ENCODE data around the gene MARS1. TPM values are rescaled to one million over a fixed set of nuclear protein-coding genes. Genes with fewer than 3 reads are reported as not detected.

MARS1 gene
- total and polyA plus RNA-seq, 9 donors: 82.0 to 99.3 (median 91.0) TPM

DNA sequence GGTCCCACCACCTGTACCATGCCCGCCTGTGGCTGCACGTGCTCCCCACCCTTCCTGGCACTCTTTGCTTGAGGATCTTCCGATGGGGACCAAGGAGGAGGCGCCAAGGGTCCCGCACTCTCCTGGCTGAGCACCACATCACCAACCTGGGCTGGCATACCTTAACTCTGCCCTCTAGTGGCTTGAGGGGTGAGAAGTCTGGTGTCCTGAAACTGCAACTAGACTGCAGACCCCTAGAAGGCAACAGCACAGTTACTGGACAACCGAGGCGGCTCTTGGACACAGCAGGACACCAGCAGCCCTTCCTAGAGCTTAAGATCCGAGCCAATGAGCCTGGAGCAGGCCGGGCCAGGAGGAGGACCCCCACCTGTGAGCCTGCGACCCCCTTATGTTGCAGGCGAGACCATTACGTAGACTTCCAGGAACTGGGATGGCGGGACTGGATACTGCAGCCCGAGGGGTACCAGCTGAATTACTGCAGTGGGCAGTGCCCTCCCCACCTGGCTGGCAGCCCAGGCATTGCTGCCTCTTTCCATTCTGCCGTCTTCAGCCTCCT lies 31.6 kb upstream of the MARS1 start:
- Histone ChIP-seq H3K27ac (ENCODE audit: low read length) (peak overlapping the region; percentile 57), H3K36me3 (ENCODE audit: control insufficient read depth, insufficient read depth, low read length) (no peaks in the 10 kb centered on the region), H3K9me3 (replicated peaks; ENCODE audit: control insufficient read depth, low read depth, low read length) (no peaks in the 10 kb centered on the region), H3K4me1 (ENCODE audit: control insufficient read depth, insufficient read depth, low read length) (peaks cover 57% of the 10 kb centered on the region), H3K4me3 (ENCODE audit: low read length) (no peak overlapping the region), H3K27me3 (ENCODE audit: control insufficient read depth, insufficient read depth, low read length) (peaks cover 11% of the 10 kb centered on the region)
- WGBS (ENCODE audit: insufficient coverage): 46% methylated on average over 12 of the region's 15 CpGs
- no peak for DNase-seq

DNA sequence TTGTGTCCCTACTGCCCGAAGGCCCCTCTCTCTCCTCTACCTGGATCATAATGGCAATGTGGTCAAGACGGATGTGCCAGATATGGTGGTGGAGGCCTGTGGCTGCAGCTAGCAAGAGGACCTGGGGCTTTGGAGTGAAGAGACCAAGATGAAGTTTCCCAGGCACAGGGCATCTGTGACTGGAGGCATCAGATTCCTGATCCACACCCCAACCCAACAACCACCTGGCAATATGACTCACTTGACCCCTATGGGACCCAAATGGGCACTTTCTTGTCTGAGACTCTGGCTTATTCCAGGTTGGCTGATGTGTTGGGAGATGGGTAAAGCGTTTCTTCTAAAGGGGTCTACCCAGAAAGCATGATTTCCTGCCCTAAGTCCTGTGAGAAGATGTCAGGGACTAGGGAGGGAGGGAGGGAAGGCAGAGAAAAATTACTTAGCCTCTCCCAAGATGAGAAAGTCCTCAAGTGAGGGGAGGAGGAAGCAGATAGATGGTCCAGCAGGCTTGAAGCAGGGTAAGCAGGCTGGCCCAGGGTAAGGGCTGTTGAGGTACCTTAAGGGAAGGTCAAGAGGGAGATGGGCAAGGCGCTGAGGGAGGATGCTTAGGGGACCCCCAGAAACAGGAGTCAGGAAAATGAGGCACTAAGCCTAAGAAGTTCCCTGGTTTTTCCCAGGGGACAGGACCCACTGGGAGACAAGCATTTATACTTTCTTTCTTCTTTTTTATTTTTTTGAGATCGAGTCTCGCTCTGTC lies 31.0 kb upstream of the MARS1 start:
- Histone ChIP-seq H3K4me3 (ENCODE audit: low read length) (no peak overlapping the region), H3K27ac (ENCODE audit: low read length) (no peak overlapping the region), H3K36me3 (ENCODE audit: control insufficient read depth, insufficient read depth, low read length) (no peaks in the 10 kb centered on the region), H3K4me1 (ENCODE audit: control insufficient read depth, insufficient read depth, low read length) (peaks cover 58% of the 10 kb centered on the region), H3K27me3 (ENCODE audit: control insufficient read depth, insufficient read depth, low read length) (peaks cover 17% of the 10 kb centered on the region), H3K9me3 (replicated peaks; ENCODE audit: control insufficient read depth, low read depth, low read length) (no peaks in the 10 kb centered on the region)
- whole genome bisulfite sequencing (ENCODE audit: insufficient coverage): 95% methylated on average over 3 of the region's 6 CpGs
- DNase-seq: no peak

DNA sequence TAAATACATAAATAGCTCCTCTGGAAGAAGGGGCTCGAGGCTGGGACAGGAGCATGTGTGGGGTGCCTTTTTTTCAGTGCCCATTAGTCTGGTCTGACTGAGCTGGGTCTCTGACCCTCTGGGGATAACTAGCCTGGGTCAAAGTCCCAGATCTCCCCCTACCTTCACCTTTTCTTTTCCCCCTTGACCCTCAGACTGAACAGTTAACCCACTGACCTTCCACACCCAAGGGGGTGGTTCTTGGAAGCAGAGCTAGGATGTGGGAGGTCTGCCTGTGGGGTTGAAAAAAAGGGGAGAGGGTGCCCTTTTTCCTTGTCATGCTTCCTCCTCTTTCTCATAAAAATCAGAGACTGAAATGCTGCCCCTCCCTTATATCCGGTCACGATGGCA lies 29.2 kb upstream of the MARS1 start:
- peaks cover 61% of the 10 kb centered on the region for H3K4me1 ChIP-seq (ENCODE audit: control insufficient read depth, insufficient read depth, low read length)
- 0% methylated on average over 2 of the region's 3 CpGs for WGBS (ENCODE audit: insufficient coverage)
- H3K4me3 ChIP-seq (ENCODE audit: low read length): peak overlapping the region; percentile 62
- no peak for DNase-seq
- H3K27me3 ChIP-seq (ENCODE audit: control insufficient read depth, insufficient read depth, low read length): peaks cover 20% of the 10 kb centered on the region
- H3K9me3 ChIP-seq (replicated peaks; ENCODE audit: control insufficient read depth, low read depth, low read length): no peaks in the 10 kb centered on the region
- H3K27ac ChIP-seq (ENCODE audit: low read length): peak overlapping the region; percentile 89
- H3K36me3 ChIP-seq (ENCODE audit: control insufficient read depth, insufficient read depth, low read length): peaks cover 2% of the 10 kb centered on the region

DNA sequence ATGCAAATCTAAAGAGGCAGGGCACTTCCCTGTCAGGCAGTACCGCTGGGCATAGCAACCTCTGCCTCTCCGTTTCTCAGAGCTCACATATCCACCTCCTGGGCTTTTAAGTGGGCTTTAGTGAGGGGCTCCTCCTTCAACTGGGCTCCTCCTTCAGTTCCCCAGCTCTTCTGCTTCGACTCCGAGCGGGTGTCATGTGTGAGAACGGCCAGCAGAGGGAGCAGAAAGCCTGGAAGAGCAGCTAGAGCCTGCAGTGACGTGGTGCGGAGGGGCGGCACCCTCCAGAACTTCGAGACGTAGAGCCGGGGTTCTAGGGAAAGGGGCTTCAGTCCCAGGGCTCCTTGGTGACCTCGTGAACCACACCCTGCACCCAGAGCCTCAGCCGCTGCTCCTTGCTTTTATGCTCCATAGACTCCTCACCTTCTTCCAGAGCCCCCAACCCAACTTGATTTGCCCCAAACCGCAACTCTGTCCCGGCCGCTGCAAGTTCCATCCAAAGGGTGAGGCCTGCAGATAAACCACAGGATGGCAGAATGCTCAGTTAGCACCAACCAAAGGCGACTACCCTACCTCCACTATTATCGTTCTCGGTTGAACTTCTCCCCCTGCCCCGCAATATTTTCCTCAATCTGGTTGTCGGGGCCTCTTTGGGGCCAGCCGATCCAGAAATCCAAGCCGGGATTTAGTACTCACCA lies 28.7 kb upstream of the MARS1 start:
- peak overlapping the region; percentile 62 for H3K4me3 ChIP-seq (ENCODE audit: low read length)
- peak overlapping the region; percentile 89 for H3K27ac ChIP-seq (ENCODE audit: low read length)
- WGBS (ENCODE audit: insufficient coverage): 0% methylated on average over 14 of the region's 24 CpGs
- H3K27me3 ChIP-seq (ENCODE audit: control insufficient read depth, insufficient read depth, low read length): peaks cover 20% of the 10 kb centered on the region
- H3K36me3 ChIP-seq (ENCODE audit: control insufficient read depth, insufficient read depth, low read length): peaks cover 2% of the 10 kb centered on the region
- no peaks in the 10 kb centered on the region for H3K9me3 ChIP-seq (replicated peaks; ENCODE audit: control insufficient read depth, low read depth, low read length)
- DNase-seq: peak; percentile 98
- H3K4me1 ChIP-seq (ENCODE audit: control insufficient read depth, insufficient read depth, low read length): peaks cover 65% of the 10 kb centered on the region

DNA sequence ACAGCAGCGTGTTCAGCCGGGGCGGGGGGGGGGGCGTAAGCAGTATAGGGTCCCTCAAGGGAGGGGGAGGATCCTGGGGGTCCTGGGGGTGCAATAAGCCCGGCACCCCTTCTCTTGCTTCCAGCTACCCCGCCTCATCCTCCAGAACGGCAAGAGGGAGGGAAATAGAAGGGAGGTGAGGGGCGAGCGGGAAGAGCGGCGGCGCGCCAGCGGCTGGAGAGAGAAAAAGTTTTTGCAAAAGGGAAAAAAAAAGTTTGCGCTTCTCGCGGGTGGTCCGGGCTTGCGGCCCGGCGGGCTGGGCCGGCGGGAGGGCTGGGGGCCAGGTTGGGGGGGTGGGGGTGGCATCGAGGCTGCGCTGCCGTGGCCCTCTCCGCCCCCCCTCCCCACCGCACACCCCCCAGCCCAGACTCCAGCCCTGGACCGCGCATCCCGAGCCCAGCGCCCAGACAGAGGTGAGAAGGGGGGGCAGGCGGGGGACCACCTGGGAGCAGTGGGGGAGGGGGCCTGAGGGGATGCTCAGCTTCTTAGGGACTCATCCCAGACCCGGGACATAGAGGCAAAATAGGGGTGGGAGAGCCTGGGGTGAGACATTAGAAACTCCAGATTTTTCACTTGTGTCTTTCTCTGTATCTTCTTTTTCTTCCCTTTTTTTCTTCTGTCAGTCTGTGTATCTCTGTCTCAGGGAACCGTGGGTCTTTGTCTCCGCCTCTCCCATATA lies 28.0 kb upstream of the MARS1 start, which contains the start of gene GLI1:
GLI1 (plus strand) TSS at position 36 of the 718 bp plus-strand sequence. CDS start 3,907 bp downstream, outside the sequence.
- no peaks in the 10 kb centered on the region for H3K9me3 ChIP-seq (replicated peaks; ENCODE audit: control insufficient read depth, low read depth, low read length)
- peaks cover 59% of the 10 kb centered on the region for H3K4me1 ChIP-seq (ENCODE audit: control insufficient read depth, insufficient read depth, low read length)
- H3K36me3 ChIP-seq (ENCODE audit: control insufficient read depth, insufficient read depth, low read length): peaks cover 2% of the 10 kb centered on the region
- H3K4me3 ChIP-seq (ENCODE audit: low read length): peak within 1 kb of the TSS; percentile 62
- peak; percentile 51 for DNase-seq
- peak within 1 kb of the TSS; percentile 89 for H3K27ac ChIP-seq (ENCODE audit: low read length)
- WGBS (ENCODE audit: insufficient coverage): 0% methylated on average over 5 of the region's 36 CpGs
- H3K27me3 ChIP-seq (ENCODE audit: control insufficient read depth, insufficient read depth, low read length): peaks cover 20% of the 10 kb centered on the region

DNA sequence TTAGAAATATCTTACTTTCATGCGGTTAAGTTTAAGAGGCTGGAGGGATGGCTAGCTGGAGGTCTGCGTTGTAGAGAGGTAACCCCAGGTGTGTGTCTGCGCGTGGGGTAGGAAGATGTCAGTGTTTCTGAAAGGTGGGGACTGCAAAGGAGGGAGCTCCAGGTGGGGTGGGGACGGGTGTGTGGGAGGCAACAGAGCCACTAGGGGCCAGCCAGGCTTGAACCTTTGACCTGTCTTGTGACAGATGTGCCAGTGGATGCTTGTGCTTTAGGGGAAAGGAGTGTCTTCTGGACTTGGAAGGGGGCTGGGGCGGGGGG lies 27.4 kb upstream of the MARS1 start:
- H3K27ac ChIP-seq (ENCODE audit: low read length): peak overlapping the region; percentile 64
- 0% methylated on average over 6 of the region's 6 CpGs for WGBS (ENCODE audit: insufficient coverage)
- peaks cover 53% of the 10 kb centered on the region for H3K4me1 ChIP-seq (ENCODE audit: control insufficient read depth, insufficient read depth, low read length)
- H3K27me3 ChIP-seq (ENCODE audit: control insufficient read depth, insufficient read depth, low read length): peaks cover 22% of the 10 kb centered on the region
- H3K9me3 ChIP-seq (replicated peaks; ENCODE audit: control insufficient read depth, low read depth, low read length): no peaks in the 10 kb centered on the region
- H3K36me3 ChIP-seq (ENCODE audit: control insufficient read depth, insufficient read depth, low read length): peaks cover 6% of the 10 kb centered on the region
- peak; percentile 28 for DNase-seq
- peak overlapping the region; percentile 62 for H3K4me3 ChIP-seq (ENCODE audit: low read length)

DNA sequence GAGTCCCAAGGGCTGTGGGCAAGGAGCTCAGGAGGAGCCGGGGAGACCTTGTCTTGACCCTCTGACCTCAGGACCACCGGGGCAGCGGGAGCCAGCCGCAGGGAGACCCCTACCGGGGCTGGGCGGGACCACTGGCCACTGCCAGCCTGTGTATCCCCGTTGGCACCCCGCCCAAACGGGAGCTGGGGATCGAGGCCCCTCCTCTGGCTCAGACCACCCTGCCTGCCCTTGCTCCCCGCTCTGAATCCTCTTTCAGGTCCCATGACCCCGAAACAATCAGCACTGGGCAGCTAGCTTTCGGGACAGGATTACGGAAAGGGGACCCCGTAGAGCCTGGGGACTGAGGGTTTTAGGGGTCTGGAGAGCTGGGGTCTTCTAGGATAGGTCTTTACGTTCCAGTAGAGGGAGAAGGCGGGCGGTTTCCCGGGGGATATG lies 27.0 kb upstream of the MARS1 start:
- DNase-seq: peak; percentile 44
- Histone ChIP-seq H3K9me3 (replicated peaks; ENCODE audit: control insufficient read depth, low read depth, low read length) (no peaks in the 10 kb centered on the region), H3K27ac (ENCODE audit: low read length) (peak overlapping the region; percentile 64), H3K36me3 (ENCODE audit: control insufficient read depth, insufficient read depth, low read length) (peaks cover 8% of the 10 kb centered on the region), H3K4me1 (ENCODE audit: control insufficient read depth, insufficient read depth, low read length) (peaks cover 49% of the 10 kb centered on the region), H3K27me3 (ENCODE audit: control insufficient read depth, insufficient read depth, low read length) (peaks cover 22% of the 10 kb centered on the region), H3K4me3 (ENCODE audit: low read length) (peak overlapping the region; percentile 62)
- 0% methylated on average over 12 of the region's 19 CpGs for WGBS (ENCODE audit: insufficient coverage)

DNA sequence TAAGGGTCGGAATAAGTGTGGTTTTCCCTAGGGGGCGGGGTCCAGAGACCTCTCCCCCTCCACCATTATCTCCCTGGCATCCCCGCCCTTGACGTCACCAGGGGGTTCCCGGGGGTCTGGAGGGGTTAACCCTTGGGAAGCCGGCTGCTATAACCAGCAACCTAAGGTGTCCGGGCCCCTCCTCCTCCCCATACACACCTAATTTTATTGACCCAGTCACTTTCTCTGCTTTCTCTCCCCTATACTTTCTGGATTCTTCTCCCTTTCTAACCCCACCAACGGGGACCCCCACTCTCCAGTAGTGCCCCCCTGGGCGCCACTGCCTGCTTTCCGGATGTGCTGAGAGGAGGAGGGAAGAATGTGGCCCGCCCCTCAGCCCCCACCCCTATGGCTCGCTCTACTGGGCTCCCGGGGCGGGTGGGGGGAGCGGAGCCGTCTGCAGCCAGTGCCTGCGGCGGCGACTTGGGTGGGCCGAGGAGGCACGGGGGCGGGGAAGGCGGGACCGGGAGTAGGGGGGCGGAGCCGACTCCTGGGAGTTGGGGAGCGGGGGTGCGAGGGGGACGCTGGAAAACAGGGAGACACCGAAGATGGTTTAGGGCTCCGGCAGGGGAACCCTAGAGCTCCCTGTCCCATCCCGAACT lies 26.5 kb upstream of the MARS1 start:
- DNase-seq: peak; percentile 88
- H3K27me3 ChIP-seq (ENCODE audit: control insufficient read depth, insufficient read depth, low read length): peaks cover 22% of the 10 kb centered on the region
- peaks cover 10% of the 10 kb centered on the region for H3K36me3 ChIP-seq (ENCODE audit: control insufficient read depth, insufficient read depth, low read length)
- WGBS (ENCODE audit: insufficient coverage): 0% methylated on average over 14 of the region's 32 CpGs
- H3K27ac ChIP-seq (ENCODE audit: low read length): peak overlapping the region; percentile 91
- peaks cover 44% of the 10 kb centered on the region for H3K4me1 ChIP-seq (ENCODE audit: control insufficient read depth, insufficient read depth, low read length)
- no peaks in the 10 kb centered on the region for H3K9me3 ChIP-seq (replicated peaks; ENCODE audit: control insufficient read depth, low read depth, low read length)
- H3K4me3 ChIP-seq (ENCODE audit: low read length): peak overlapping the region; percentile 62

DNA sequence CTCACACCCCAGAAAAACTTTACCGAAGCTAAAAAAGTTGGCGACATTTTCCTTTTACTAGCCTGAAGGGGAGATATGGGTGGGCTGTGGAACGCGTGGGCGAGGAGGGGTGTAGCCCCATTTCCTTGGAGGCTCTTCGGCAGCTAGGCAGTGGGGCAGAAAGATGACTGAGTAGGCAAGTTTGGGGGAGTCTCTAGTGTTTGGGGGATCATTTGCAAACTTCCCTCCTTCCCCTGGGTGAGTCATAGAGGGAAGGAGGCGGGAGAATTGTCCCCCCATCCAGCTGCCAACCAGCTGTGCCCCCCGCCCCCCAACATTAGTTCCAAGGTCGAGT lies 26.0 kb upstream of the MARS1 start:
- peaks cover 39% of the 10 kb centered on the region for H3K4me1 ChIP-seq (ENCODE audit: control insufficient read depth, insufficient read depth, low read length)
- WGBS (ENCODE audit: insufficient coverage): no CpG with 5 or more reads among the region's 9 CpGs
- H3K4me3 ChIP-seq (ENCODE audit: low read length): peak overlapping the region; percentile 62
- peaks cover 22% of the 10 kb centered on the region for H3K27me3 ChIP-seq (ENCODE audit: control insufficient read depth, insufficient read depth, low read length)
- H3K36me3 ChIP-seq (ENCODE audit: control insufficient read depth, insufficient read depth, low read length): peaks cover 10% of the 10 kb centered on the region
- no peaks in the 10 kb centered on the region for H3K9me3 ChIP-seq (replicated peaks; ENCODE audit: control insufficient read depth, low read depth, low read length)
- no peak for DNase-seq
- peak overlapping the region; percentile 91 for H3K27ac ChIP-seq (ENCODE audit: low read length)

All from muscle of leg (tissue), 11 donors.